SU-DHL-6 (cell line): ENCODE data around the gene MYOM1.
"Not testable (repeated sequence)": the region's sequence is repeated elsewhere in the genome, so short reads cannot be mapped to it uniquely, and the experiment has no call there.

Source experiments
- EZH2phosphoT487 ChIP-seq: fragments of 200-600 bp; sonication (generic), shearing (Covaris generic); conservative IDR thresholded peaks from 2 replicates; pipeline ENCODE4 v1.6.1; 2018; ENCODE audit warnings: mild to moderate bottlenecking, antibody characterized with exemption, low read length, moderate library complexity, mixed read lengths
- TF ChIP-seq, protein P1 (sequence below): fragments of 200-600 bp; sonication (generic); IDR thresholded peaks from one replicate; pipeline ENCODE4 v1.5.1; 2017; ENCODE audit warnings: antibody characterized with exemption, mild to moderate bottlenecking, low read length, moderate library complexity; ENCODE audit not compliant: insufficient read depth, poor library complexity, severe bottlenecking

DNA sequence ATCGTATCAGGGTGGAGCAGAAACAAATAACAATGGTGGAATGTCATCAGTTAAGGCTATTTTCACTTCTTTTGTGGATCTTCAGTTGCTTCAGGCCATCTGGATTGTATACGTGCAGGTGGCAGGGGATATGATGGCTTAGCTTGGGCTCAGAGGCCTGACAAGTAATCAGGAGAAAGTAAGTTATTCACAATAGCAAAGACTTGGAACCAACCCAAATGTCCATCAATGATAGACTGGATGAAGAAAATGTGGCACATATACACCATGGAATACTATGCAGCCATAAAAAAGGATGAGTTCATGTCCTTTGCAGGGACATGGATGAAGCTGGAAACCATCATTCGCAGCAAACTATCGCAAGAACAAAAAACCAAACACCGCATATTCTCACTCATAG is 196.2 kb downstream of the MYOM1 start:
- TF ChIP-seq, protein P1, sequence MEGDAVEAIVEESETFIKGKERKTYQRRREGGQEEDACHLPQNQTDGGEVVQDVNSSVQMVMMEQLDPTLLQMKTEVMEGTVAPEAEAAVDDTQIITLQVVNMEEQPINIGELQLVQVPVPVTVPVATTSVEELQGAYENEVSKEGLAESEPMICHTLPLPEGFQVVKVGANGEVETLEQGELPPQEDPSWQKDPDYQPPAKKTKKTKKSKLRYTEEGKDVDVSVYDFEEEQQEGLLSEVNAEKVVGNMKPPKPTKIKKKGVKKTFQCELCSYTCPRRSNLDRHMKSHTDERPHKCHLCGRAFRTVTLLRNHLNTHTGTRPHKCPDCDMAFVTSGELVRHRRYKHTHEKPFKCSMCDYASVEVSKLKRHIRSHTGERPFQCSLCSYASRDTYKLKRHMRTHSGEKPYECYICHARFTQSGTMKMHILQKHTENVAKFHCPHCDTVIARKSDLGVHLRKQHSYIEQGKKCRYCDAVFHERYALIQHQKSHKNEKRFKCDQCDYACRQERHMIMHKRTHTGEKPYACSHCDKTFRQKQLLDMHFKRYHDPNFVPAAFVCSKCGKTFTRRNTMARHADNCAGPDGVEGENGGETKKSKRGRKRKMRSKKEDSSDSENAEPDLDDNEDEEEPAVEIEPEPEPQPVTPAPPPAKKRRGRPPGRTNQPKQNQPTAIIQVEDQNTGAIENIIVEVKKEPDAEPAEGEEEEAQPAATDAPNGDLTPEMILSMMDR = not testable (repeated sequence)
- TF ChIP-seq EZH2phosphoT487 = not testable (repeated sequence)
